Ovary (tissue), 9 donors: Measurements from ENCODE around the gene SMIM3. TPM values are rescaled to one million over a fixed set of nuclear protein-coding genes. Genes with fewer than 3 reads are reported as not detected.
A peak's percentile ranks its signal among the peaks of the same experiment; 100 is the strongest.
"Not testable (repeated sequence)": the region's sequence is repeated elsewhere in the genome, so short reads cannot be mapped to it uniquely, and the experiment has no call there.

Experiments used
- DNase-seq, 5 donors: peaks; one replicate each; pipeline ENCODE4 v3.0.0-alpha.2; 2019 to 2020
- H3K27ac ChIP-seq, 2 donors: fragments of 200-600 bp; one replicate each; pipeline versions ENCODE4 v1.5.1 to v1.8.0; 2019 to 2022
- H3K27me3 ChIP-seq: fragments of 200-600 bp; one replicate; pipeline ENCODE4 v1.8.0; 2022
- H3K36me3 ChIP-seq: fragments of 200-600 bp; sonication (generic); one replicate; pipeline ENCODE4 v1.5.1; 2019
- H3K4me1 ChIP-seq: one replicate; pipeline ENCODE4 v1.8.1; 2013; ENCODE audit warnings: mild to moderate bottlenecking, moderate library complexity; ENCODE audit not compliant: insufficient read depth
- H3K4me3 ChIP-seq: fragments of 200-600 bp; sonication (generic); one replicate; pipeline ENCODE4 v1.5.1; 2017
- H3K9me3 ChIP-seq, 2 donors: fragments of 200-600 bp in 1 of 2; sonication (generic) in 1 of 2; one replicate each; pipeline versions ENCODE4 v1.5.1 to v1.8.1; 2013 to 2019; ENCODE audit warnings: mild to moderate bottlenecking in 1 of 2, moderate library complexity in 1 of 2
- CTCF ChIP-seq, 3 donors: fragments of 450-650 bp in 2 of 3; fragments of 200-600 bp in 1 of 3; IDR thresholded peaks; one replicate each; pipeline versions ENCODE4 v1.5.1 to v1.8.0; 2016 to 2022; ENCODE audit warnings: antibody characterized with exemption in 3 of 3, mild to moderate bottlenecking in 1 of 3
- EP300 ChIP-seq: sonication (generic); formaldehyde crosslinking; IDR thresholded peaks from one replicate; pipeline ENCODE4 v1.6.1; 2017; ENCODE audit warnings: antibody characterized with exemption
- POLR2A ChIP-seq: fragments of 450-650 bp; IDR thresholded peaks from one replicate; pipeline ENCODE4 v1.6.1; 2017; ENCODE audit warnings: antibody characterized with exemption, mild to moderate bottlenecking, moderate library complexity
- WGBS, 3 donors: extraction: QIAGEN DNeasy Blood & Tissue Kit in 1 of 3; methylation state at CpG; one replicate each; pipeline versions ENCODE4 v1.1.5 to v1.1.7; 2013 to 2017; 5-methylcytosine and 5-hydroxymethylcytosine counted together
- intact Hi-C, 4 donors: fragments of 100-400 bp; cut with DNase I; formaldehyde crosslinking; loops; one replicate each; pipeline versions ENCODE4 v1.11.0 to v1.15.1; 2022 to 2023
- polyA plus RNA-seq, 2 donors: library from polyadenylated mRNA; stranded (reverse); fragments of 200-250 nt in 1 of 2; fragments of 350-450 nt in 1 of 2; fragmentation: Illumina TruSeq in 1 of 2; extraction: RNeasy Lipid Tissue Mini Kit (QIAGEN cat#74804) in 1 of 2; gene quantifications; one replicate each; pipeline ENCODE4 v1.2.3, GENCODE V29; 2013 to 2014
- total RNA-seq, 7 donors: library from RNA; depleted of rRNA in 2 of 7; stranded (reverse); fragments of >200 nt in 2 of 7; fragmentation: NEBNext Ultra II Directional in 3 of 7; extraction: Animal tissue kit (Norgen Biotek cat#: 25700) in 3 of 7; gene quantifications; one replicate each; pipeline versions ENCODE4 v1.1.0 to v1.2.4, GENCODE V29; 2016 to 2023
- donor health status: DM: no; HTN: no; CAD: no; lungs with moderate emphysema.
- donor health status: DM: no; HTN: no; CAD: no.
- donor health status: Bipolar disorder and iron deficiency.
- donor health status: DM: yes; HTN: yes; CAD: no.
- donor health status: DM: no; HTN: no; CAD: no.
- donor health status: DM: yes; HTN: yes; CAD: no.

The SMIM3 gene
- total and polyA plus RNA-seq, 9 donors = 14.7 to 33.6 (median 20.9) TPM

GRCh38 chr5:150816946-150817345 is 38.4 kb downstream of the SMIM3 start:
- Histone ChIP-seq H3K4me1 (no peaks in the 10 kb centered on the region), H3K36me3 (no peaks in the 10 kb centered on the region), H3K27me3 (no peaks in the 10 kb centered on the region), H3K4me3 (no peak overlapping the region), H3K27ac (no peak overlapping the region), H3K9me3 (no peaks in the 10 kb centered on the region)
- TF ChIP-seq CTCF (IDR thresholded peaks at IDR 0.05) = no peak
- TF ChIP-seq POLR2A = no peak
- TF ChIP-seq EP300 = no peak
- DNase-seq = no peak
- intact Hi-C loops = no loop called here
- 83 to 85% (median 85%) methylated on average over 2 of the region's 2 CpGs for WGBS, 3 donors

GRCh38 chr5:150829744-150830143 is 51.2 kb downstream of the SMIM3 start:
- Histone ChIP-seq H3K4me3 (no peak overlapping the region), H3K4me1 (no peaks in the 10 kb centered on the region), H3K9me3 (no peaks in the 10 kb centered on the region), H3K27me3 (no peaks in the 10 kb centered on the region), H3K27ac (no peak overlapping the region), H3K36me3 (no peaks in the 10 kb centered on the region)
- DNase-seq = no peak
- 74 to 80% (median 78%) methylated on average over 5 of the region's 5 CpGs for WGBS, 3 donors
- no peak for TF ChIP-seq EP300
- no peak for TF ChIP-seq CTCF (IDR thresholded peaks at IDR 0.05)
- TF ChIP-seq POLR2A = no peak
- intact Hi-C loops = no loop called here

- H3K27me3 ChIP-seq, DNase-seq, H3K4me1 ChIP-seq, H3K9me3 ChIP-seq, intact Hi-C loops, H3K36me3 ChIP-seq, H3K27ac ChIP-seq, H3K4me3 ChIP-seq: not testable (repeated sequence)
- WGBS, 3 donors = 82 to 90% (median 82%) methylated on average over 3 of the region's 3 CpGs
These were observed 53.3 kb downstream of the SMIM3 start for GRCh38 chr5:150831821-150832220.

GRCh38 chr5:150836064-150836463 is 57.5 kb downstream of the SMIM3 start:
- H3K9me3 ChIP-seq = no peaks in the 10 kb centered on the region
- H3K4me3 ChIP-seq = no peak overlapping the region
- DNase-seq = peak in 4 of 5 donors; percentile 40 to 69 (median 58)
- no peaks in the 10 kb centered on the region for H3K27me3 ChIP-seq
- peaks cover 4% of the 10 kb centered on the region for H3K4me1 ChIP-seq
- no peaks in the 10 kb centered on the region for H3K36me3 ChIP-seq
- 15 to 23% (median 20%) methylated on average over 5 of the region's 5 CpGs for WGBS, 3 donors
- no peak for TF ChIP-seq POLR2A
- no peak for TF ChIP-seq CTCF (IDR thresholded peaks at IDR 0.05)
- no peak for TF ChIP-seq EP300
- intact Hi-C loops = no loop called here
- H3K27ac ChIP-seq = peak overlapping the region in 1 of 2 donors; percentile 13

GRCh38 chr5:150836703-150837102 is 58.1 kb downstream of the SMIM3 start:
- no peaks in the 10 kb centered on the region for H3K27me3 ChIP-seq
- WGBS, 3 donors = 88 to 93% (median 90%) methylated on average over 3 of the region's 3 CpGs
- H3K27ac ChIP-seq = no peak overlapping the region
- H3K4me1 ChIP-seq = peaks cover 4% of the 10 kb centered on the region
- no peak for TF ChIP-seq POLR2A
- no peak for TF ChIP-seq CTCF (IDR thresholded peaks at IDR 0.05)
- no peak for TF ChIP-seq EP300
- no peaks in the 10 kb centered on the region for H3K36me3 ChIP-seq
- H3K9me3 ChIP-seq = no peaks in the 10 kb centered on the region
- intact Hi-C loops = no loop called here
- no peak for DNase-seq
- no peak overlapping the region for H3K4me3 ChIP-seq

GRCh38 chr5:150845185-150845859 is 66.8 kb downstream of the SMIM3 start:
- H3K4me3 ChIP-seq, DNase-seq, H3K4me1 ChIP-seq, H3K27me3 ChIP-seq, H3K9me3 ChIP-seq, H3K27ac ChIP-seq, H3K36me3 ChIP-seq: not testable (repeated sequence)
- intact Hi-C loops = loop anchor here in 2 of 4 donors (5.0 to 10.0 kb wide), 4 partner anchors 43 to 391 kb away; no protein-coding TSS in a partner anchor
- WGBS, 3 donors = 85 to 96% (median 95%) methylated on average over 32 of the region's 32 CpGs

GRCh38 chr5:150846308-150846653 is 67.7 kb downstream of the SMIM3 start, which contains the start of gene IRGM:
Gene IRGM, plus strand, starts transcription at chr5:150846521. Its CDS starts 1,603 bp downstream, at chr5:150848124.
- WGBS, 3 donors = 70 to 84% (median 82%) methylated on average over 3 of the region's 3 CpGs
- not testable (repeated sequence) for H3K27ac ChIP-seq, H3K27me3 ChIP-seq, H3K36me3 ChIP-seq, H3K4me1 ChIP-seq, H3K9me3 ChIP-seq, H3K4me3 ChIP-seq, DNase-seq
- intact Hi-C loops = loop anchor here in 2 of 4 donors (5.0 to 10.0 kb wide), 4 partner anchors 44 to 391 kb away; no protein-coding TSS in a partner anchor
